Stimulated activated CD8-positive, alpha-beta memory T cell treated with anti-CD3 and anti-CD28 coated beads, Interleukin-2, amount 100 ng/mL, for 1 hour (primary cell): ENCODE data around the gene ADCY6.
A peak's percentile ranks its signal among the peaks of the same experiment; 100 is the strongest.
"Not testable (repeated sequence)": the region's sequence is repeated elsewhere in the genome, so short reads cannot be mapped to it uniquely, and the experiment has no call there.

ENCODE experiments used
- DNase-seq, 2 donors: peaks; one replicate each; pipeline ENCODE4 v3.0.0-alpha.2; 2020; ENCODE audit warnings: low read depth in 2 of 2

The ADCY6 gene

DNA sequence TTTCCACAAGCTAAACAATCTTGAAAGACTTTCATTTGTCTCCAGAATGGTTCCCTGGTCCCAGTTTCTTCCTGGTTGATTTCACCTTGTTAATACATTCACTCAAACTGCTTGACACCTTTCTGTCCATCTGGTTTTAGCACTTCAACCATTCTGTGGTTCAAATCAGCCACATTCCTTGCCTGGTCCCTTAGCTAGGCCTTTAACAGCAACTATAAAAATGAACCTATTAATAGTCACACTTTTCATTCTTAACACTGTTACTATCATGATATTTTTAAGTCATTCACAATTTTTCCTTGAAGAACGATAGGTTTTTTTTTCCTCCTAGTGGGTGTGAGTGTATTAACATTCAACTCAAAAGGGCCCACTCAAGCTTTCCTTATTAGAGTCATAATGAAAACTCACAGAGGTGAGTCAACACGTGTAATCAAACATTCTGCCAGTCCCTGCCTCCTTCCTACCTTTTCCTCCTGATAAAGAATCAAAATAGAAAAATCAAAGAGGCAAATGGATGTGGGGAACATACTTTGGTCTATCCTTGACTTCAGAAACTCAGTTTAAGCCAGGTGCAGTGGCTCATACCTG lies 38.0 kb downstream of the ADCY6 start:
- DNase-seq, result no peak

- no peak for DNase-seq
Observed at GRCh38 chr12:48750215-48750614, 38.7 kb downstream of the ADCY6 start.

- DNase-seq, result no peak
Observed at GRCh38 chr12:48744251-48745008, 44.5 kb downstream of the ADCY6 start.

- no peak for DNase-seq
Observed at GRCh38 chr12:48739618-48740269, 49.1 kb downstream of the ADCY6 start.

- no peak for DNase-seq
Observed at GRCh38 chr12:48736456-48736855, 52.4 kb downstream of the ADCY6 start.

DNA sequence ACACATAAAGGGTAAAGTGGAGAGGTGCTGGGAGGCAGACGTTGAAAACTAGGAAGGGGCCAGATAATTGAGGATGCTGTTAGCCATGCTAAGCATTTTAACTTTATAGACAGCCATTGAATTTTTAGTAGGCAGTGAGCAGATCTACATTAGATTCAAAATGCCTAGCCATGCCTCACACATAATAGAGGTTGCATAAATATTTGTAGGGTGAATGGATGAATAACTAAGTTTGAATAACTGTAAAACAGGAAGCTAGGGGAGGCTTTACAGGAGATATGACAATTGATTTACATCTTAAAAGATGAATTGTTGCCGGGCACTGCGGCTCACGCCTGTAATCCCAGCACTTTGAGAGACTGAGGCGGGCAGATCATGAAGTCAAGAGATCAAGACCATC lies 60.1 kb downstream of the ADCY6 start:
- DNase-seq, result no peak

GRCh38 chr12:48720737-48721136 lies 68.2 kb downstream of the ADCY6 start:
- not testable (repeated sequence) for DNase-seq

- not testable (repeated sequence) for DNase-seq
Observed at GRCh38 chr12:48720171-48720570, 68.7 kb downstream of the ADCY6 start.

DNA sequence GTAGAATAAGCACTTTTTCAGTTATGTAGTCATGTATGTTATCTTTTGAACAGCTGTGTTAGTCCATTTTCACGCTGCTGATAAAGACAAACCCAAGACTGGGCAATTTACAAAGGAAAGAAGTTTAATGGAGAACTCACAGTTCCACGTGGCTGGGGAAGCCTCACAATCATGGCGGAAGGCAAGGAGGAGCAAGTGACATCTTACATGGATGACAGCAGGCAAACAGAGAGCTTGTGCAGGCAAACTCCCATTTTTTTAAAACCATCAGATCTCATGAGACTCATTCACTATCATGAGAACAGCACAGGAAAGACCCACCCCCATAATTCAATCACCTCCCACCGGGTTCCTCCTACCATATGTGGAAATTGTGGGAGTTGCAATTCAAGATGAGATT lies 69.9 kb downstream of the ADCY6 start:
- not testable (repeated sequence) for DNase-seq

- DNase-seq, result no peak
Observed at GRCh38 chr12:48717252-48717695, 71.6 kb downstream of the ADCY6 start.

GRCh38 chr12:48716493-48717251 lies 72.2 kb downstream of the ADCY6 start, which contains the start of gene CCNT1:
Gene CCNT1, minus strand, starts transcription at chr12:48716707. Its CDS starts 32 bp downstream, at chr12:48716675.
- DNase-seq, result peak; percentile 94 to 96
